Adipose tissue (tissue), 3 donors: ENCODE results near the gene KCNAB1. TPM values are rescaled to one million over a fixed set of nuclear protein-coding genes. Genes with fewer than 3 reads are reported as not detected.
"Not testable (repeated sequence)": the region's sequence is repeated elsewhere in the genome, so short reads cannot be mapped to it uniquely, and the experiment has no call there.

Source experiments
- H3K27ac ChIP-seq: one replicate; pipeline ENCODE4 v1.5.1; 2013; ENCODE audit warnings: low read depth, low read length
- WGBS, 3 donors: extraction: QIAGEN DNeasy Blood & Tissue Kit; methylation state at CpG; one replicate each; pipeline ENCODE4 v1.1.7; 2013; 5-methylcytosine and 5-hydroxymethylcytosine counted together
- polyA plus RNA-seq, 3 donors: library from polyadenylated mRNA; stranded (reverse); fragments of 200-250 nt; gene quantifications; one replicate each; pipeline ENCODE4 v1.2.3, GENCODE V29; 2013
- donor health status: healthy with polysubstance abuse.
- donor health status: Bipolar disorder and iron deficiency.
- donor health status: healthy.

KCNAB1 gene
- polyA plus RNA-seq, 3 donors = 2.3 to 6.7 (median 2.3) TPM

DNA sequence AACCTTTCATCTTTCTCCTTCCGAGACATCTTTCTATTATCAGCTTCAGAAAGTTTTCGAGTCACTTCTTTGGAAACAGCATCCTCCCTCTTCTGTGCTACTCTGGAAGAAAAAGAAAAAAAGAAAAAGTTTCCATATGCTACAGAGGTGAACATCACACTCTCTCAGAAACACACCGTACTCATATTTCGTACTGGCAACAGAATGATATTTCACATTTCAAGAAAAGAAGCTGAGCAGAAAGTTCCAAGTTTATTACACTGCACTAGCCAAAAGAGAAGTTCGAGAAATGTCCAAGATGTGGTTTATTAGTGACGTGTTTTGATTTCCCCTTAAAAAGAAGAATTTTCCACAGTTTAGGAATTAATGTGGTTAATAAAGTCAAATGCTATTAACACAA lies 428.5 kb downstream of the KCNAB1 start:
- 66 to 67% (median 66%) methylated on average over 6 of the region's 6 CpGs for WGBS, 3 donors
- no peak overlapping the region for H3K27ac ChIP-seq

DNA sequence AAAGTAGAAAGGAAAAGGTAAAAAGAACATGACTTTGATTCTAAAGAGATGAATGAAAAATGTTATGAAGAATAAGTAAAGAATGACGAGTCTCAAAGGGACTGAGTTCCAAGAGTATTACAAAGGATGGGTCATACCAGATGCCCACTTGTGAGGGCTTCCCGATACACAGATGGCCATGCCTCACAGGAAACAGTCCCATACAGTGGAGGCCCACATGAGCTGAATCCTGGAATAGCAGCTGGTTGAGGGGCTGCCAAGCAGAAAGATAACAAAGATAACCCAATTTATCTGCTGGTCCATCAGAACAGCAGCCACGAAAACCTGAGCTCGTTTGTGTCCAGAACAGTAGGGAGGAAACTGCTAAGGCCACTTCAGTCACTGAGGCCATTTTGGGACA lies 430.9 kb downstream of the KCNAB1 start:
- 48 to 83% (median 80%) methylated on average over 4 of the region's 4 CpGs for WGBS, 3 donors
- H3K27ac ChIP-seq = no peak overlapping the region

- H3K27ac ChIP-seq = no peak overlapping the region
- 75 to 86% (median 81%) methylated on average over 4 of the region's 4 CpGs for WGBS, 3 donors
Measured at GRCh38 chr3:156551746-156552145, 431.4 kb downstream of the KCNAB1 start.

DNA sequence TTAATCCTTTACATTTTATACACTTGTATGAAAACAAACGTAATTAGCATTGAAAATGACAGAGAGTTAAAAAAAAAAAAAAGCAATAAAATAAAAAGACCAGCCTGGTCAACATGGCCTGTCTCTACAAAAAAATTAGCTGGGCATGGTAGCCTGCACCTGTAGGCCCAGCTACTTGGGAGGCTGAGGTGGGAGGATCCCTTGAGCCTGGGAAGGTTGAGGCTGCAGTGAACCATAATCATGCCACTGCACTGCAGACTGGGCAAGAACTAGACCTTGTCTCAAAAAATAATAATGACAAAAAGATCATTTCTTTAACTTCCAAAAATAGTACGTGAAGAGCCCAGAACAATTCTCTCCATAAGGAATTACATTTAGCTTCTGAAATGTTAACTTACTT lies 432.6 kb downstream of the KCNAB1 start:
- no peak overlapping the region for H3K27ac ChIP-seq
- WGBS, 3 donors = 49 to 84% (median 71%) methylated on average over 2 of the region's 2 CpGs

GRCh38 chr3:156553705-156554356 lies 433.5 kb downstream of the KCNAB1 start:
- WGBS, 3 donors = 17 to 31% (median 28%) methylated on average over 11 of the region's 11 CpGs

GRCh38 chr3:156554515-156554841 lies 434.1 kb downstream of the KCNAB1 start:
- no peak overlapping the region for H3K27ac ChIP-seq
- 0% methylated on average over 11 of the region's 11 CpGs for WGBS, 3 donors

More at GRCh38 chr3:156553705-156554356, 433.5 kb downstream of the KCNAB1 start:
- H3K27ac ChIP-seq = no peak overlapping the region

DNA sequence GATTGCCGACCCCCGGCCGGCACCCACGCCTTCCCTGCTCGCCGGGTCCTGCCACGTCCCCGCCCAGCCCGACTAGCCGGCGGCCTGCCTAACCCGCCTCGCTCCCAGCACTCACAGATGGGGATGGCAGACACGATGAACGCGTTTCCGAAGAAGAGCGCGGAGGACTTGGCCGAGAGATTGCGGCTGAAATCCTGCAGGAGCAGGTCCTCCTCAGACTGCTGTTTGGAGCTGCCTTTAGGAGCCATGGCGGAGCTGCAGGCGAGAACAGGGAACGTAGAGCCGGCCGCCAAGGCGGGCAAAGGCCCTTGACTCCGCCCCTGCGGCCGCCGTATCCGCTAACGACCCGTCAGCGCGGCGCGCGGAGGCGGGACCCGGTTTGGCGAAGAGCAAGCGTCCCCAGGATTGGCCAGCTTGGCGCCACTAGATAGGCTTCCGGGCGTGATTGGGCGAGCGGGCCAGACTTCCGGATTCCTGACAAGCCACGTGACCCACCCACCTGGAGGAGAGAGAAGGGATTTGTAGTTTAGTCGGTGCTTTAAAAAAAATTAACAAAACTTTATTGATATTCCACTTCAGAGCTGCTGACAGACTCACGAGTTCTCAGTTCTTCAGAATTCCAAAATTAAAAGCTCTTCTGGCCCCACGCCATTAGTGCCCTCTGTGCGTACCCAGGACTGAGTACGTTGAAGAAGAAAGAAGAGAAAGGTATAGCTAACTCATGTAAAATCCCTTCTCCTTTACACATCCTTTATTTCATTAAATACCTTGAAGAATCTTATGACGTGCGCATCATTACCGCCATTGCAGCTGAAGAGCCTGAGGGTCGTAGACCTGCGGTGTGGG lies 434.7 kb downstream of the KCNAB1 start, which contains the start of gene SSR3:
TSS of gene SSR3 (minus strand) at position 276 of the 846 bp plus-strand sequence. CDS start at position 248, 28 bp downstream.
- no peak within 1 kb of the TSS for H3K27ac ChIP-seq
- 3 to 4% (median 3%) methylated on average over 60 of the region's 60 CpGs for WGBS, 3 donors

DNA sequence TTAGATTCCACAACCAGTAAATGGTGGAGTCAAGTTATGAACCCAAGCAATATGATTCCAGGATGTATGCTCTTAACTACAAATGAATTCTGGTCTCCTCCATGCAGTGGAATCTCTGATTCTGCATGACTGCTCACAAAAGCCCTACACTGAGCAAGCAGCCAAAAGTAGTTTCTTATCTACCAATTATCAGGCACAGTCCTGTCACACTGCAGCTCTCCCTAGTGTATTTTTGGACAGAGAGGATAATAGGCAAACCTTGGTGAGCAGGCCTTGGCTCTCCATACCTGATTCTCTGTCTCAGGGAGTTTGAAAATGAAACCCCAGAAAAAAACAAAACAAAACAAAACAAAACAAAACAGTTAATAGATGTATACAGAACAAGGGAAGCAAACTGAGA lies 438.0 kb downstream of the KCNAB1 start:
- H3K27ac ChIP-seq = no peak overlapping the region

DNA sequence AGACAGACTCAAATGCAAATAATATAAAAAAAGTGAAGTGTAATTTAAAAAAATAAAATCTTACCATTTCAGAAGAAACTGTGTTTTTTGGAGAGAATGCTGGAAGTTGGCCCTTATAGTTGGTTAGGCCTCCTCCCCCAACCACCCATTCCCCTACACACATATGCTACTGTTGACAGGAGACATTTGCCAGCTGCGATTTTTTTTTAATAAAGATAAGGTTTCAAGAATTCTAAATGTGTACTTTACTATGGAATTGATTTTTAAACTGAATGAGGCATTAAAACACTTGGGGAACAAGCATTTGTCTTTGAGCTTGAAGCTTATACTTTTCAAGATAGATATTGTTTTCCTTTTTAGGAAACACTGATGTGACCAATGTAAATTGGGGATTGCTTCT lies 438.9 kb downstream of the KCNAB1 start:
- no peak overlapping the region for H3K27ac ChIP-seq
- 17 to 74% (median 65%) methylated on average over 1 of the region's 1 CpG for WGBS, 3 donors

- no peak overlapping the region for H3K27ac ChIP-seq
- 70 to 91% (median 89%) methylated on average over 2 of the region's 2 CpGs for WGBS, 3 donors
Measured at GRCh38 chr3:156561533-156561932, 441.2 kb downstream of the KCNAB1 start.

DNA sequence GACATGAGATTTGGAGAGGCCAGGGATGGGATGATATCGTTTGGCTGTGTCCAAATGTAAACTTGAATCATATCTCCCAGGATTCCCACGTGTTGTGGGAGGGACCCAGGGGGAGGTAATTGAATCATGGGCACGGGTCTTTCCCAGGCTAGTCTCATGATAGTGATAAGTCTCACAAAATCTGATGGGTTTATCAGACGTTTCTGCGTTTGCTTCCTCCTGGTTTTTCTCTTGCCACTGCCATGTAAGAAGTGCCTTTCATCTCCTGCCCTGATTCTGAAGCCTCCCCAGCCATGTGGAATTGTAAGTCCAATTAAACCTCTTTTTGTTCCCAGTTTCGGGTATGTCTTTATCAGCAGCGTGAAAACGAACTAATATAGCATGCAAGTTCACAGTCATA lies 442.1 kb downstream of the KCNAB1 start:
- 68 to 83% (median 70%) methylated on average over 8 of the region's 8 CpGs for WGBS, 3 donors
- H3K27ac ChIP-seq = not testable (repeated sequence)

DNA sequence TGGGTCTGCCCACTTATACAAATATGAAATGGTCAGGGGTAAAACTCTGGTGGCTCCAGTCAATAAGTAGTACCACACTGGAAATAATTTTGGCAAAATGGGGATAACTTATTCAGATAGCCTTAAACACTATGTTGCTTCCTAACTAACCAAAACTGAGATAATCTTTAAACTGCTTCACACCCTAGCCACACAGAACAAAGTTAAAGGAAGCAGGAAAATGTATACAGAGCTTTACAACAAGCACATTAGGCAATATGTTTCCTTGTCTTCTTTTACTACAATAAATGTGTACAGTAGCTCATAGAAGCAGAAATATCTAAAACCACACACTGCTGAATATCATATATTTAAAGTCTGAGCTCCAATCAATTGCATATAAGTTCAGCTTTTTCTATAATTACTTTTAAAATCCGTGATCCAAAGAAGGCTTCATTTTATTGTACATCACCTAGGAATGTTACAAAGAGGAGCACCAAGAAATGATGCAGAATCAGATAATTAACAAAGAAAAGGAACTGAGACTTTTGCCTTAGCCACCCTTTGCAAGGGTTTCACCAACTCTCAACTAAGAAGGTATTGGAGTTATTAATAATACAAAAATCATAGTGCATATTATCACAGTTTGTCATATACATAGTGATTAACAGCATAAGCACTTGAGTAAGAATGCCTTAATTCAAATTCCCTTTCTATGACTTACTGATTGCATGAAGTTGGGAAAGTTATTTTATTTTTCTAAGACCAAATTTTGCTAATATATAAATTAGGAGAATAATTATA lies 443.7 kb downstream of the KCNAB1 start:
- WGBS, 3 donors = 59 to 65% (median 64%) methylated on average over 1 of the region's 1 CpG
- H3K27ac ChIP-seq = no peak overlapping the region

GRCh38 chr3:156569016-156569415 lies 448.6 kb downstream of the KCNAB1 start:
- WGBS, 3 donors = 81 to 92% (median 82%) methylated on average over 8 of the region's 8 CpGs

DNA sequence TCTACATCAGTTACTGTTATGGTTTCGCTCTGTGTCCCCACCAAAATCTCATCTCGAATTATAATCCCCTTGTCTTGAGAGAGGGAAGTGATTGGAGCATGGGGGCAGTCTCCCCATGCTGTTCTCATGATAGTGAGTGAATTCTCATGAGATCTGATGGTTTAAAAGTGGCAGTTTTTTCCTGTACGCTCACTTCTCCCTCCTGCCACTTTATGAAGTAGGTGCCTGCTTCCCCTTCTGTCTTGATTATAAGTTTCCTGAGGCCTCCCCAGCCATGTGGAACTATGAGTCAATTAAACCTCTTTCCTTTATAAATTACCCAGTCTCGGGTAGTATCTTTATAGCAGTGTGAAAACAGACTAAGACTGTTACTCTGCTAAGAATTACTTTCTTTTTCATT lies 449.5 kb downstream of the KCNAB1 start:
- WGBS, 3 donors = 61 to 68% (median 63%) methylated on average over 4 of the region's 4 CpGs
- not testable (repeated sequence) for H3K27ac ChIP-seq

More at GRCh38 chr3:156569016-156569415, 448.6 kb downstream of the KCNAB1 start:
- H3K27ac ChIP-seq = not testable (repeated sequence)

DNA sequence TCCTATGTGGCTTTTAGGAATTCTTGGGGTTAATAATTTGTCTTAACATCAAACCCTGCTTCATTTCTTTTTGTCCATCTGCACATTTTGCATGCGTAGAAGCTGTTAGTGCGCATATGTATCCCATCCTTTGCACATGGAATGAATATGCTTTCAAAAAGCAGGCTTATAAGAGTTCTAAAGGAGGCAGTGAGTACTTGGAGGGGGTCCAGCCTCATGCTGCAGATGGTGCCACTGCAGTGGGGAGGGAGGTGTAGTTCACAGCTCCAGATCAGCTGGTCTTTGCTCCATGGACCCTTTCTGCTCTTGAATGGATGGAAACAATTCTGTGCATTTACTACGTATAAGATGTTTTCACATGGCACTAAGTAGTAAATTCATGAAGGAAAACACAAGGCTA lies 455.3 kb downstream of the KCNAB1 start:
- no peak overlapping the region for H3K27ac ChIP-seq
- WGBS, 3 donors = 91 to 95% (median 94%) methylated on average over 3 of the region's 3 CpGs

GRCh38 chr3:156576051-156576450 lies 455.7 kb downstream of the KCNAB1 start:
- 75 to 89% (median 76%) methylated on average over 2 of the region's 2 CpGs for WGBS, 3 donors
- H3K27ac ChIP-seq = no peak overlapping the region

GRCh38 chr3:156576651-156577348 lies 456.4 kb downstream of the KCNAB1 start:
- no peak overlapping the region for H3K27ac ChIP-seq
- WGBS, 3 donors = 55 to 84% (median 69%) methylated on average over 2 of the region's 2 CpGs

DNA sequence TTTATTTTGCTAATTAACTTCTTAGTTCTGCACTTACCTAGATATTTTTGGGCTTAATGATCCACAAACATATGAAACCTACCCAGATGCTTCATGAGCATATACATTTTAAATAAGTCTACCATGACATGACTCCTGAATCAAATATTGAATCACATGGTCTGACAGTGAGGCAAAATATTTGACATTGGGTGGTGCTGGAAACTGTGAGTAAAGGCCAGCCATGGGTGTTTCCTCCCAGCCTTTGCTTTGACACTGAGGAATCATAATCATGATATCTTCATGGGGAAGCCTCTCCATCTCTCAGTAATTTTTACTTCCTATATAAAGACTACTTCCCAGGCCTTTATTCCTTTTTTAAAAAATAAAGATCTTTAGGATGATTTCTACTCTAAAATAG lies 457.4 kb downstream of the KCNAB1 start:
- H3K27ac ChIP-seq = no peak overlapping the region

DNA sequence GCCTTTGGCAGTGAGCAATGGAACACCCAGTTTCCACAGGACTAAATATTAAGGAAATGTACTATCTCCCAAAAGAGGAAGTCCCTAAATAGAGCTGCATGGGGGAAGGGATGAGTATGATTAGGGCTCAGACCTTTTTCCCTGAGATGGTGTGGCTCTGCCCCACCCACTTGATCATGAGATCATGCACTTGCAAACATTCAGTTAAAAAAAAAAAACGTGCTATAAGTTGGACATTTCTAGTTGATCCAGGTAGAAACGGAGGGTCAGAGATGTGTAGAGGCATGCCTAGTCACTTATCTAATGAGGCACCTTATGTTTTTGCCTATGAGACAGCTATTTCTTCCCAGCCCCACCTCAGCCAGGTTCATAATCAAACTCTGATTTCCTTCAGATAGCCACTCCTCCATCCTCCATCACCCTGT lies 459.1 kb downstream of the KCNAB1 start:
- 44 to 56% (median 50%) methylated on average over 2 of the region's 2 CpGs for WGBS, 3 donors
- H3K27ac ChIP-seq = no peak overlapping the region
